NCI-H128 (cell line): ENCODE measurements around the gene NPM3.
"Not testable (repeated sequence)": the region's sequence is repeated elsewhere in the genome, so short reads cannot be mapped to it uniquely, and the experiment has no call there.

Experiments
- DNase-seq: peaks from one replicate; lab custom pipeline; 2025; ENCODE audit not compliant: unreplicated experiment; lab: John Stamatoyannopoulos, UW

NPM3 gene

GRCh38 chr10:101807158-101807557 is 23.9 kb upstream of the NPM3 start:
- DNase-seq: no peak

GRCh38 chr10:101803511-101803910 is 20.3 kb upstream of the NPM3 start:
- DNase-seq: no peak

GRCh38 chr10:101797403-101798059 is 14.3 kb upstream of the NPM3 start:
- no peak for DNase-seq

- DNase-seq: no peak
Measured at GRCh38 chr10:101793526-101793925, 10.3 kb upstream of the NPM3 start.

GRCh38 chr10:101789686-101790085 is 6.4 kb upstream of the NPM3 start:
- no peak for DNase-seq

- not testable (repeated sequence) for DNase-seq
Measured at GRCh38 chr10:101789231-101789630, 6.0 kb upstream of the NPM3 start.

- DNase-seq: no peak
Measured at GRCh38 chr10:101785801-101786200, 2.6 kb upstream of the NPM3 start.

- DNase-seq: no peak
Measured at GRCh38 chr10:101784558-101784957, 1.3 kb upstream of the NPM3 start.

- DNase-seq: no peak
Measured at GRCh38 chr10:101783736-101784118, 481 bp upstream of the NPM3 start.

GRCh38 chr10:101781984-101782810 is 1.0 kb downstream of the NPM3 start:
- DNase-seq: no peak

GRCh38 chr10:101781655-101781983 is 1.6 kb downstream of the NPM3 start:
- no peak for DNase-seq

GRCh38 chr10:101780818-101781654 is 2.2 kb downstream of the NPM3 start:
- DNase-seq: no peak

- no peak for DNase-seq
Measured at GRCh38 chr10:101780187-101780817, 2.9 kb downstream of the NPM3 start.

GRCh38 chr10:101779544-101780186 is 3.6 kb downstream of the NPM3 start:
- DNase-seq: no peak

- DNase-seq: no peak
Measured at GRCh38 chr10:101778781-101779543, 4.3 kb downstream of the NPM3 start.

GRCh38 chr10:101778151-101778780 is 5.0 kb downstream of the NPM3 start:
- DNase-seq: no peak

- no peak for DNase-seq
Measured at GRCh38 chr10:101777619-101778145, 5.6 kb downstream of the NPM3 start.

- no peak for DNase-seq
Measured at GRCh38 chr10:101776161-101776817, 7.0 kb downstream of the NPM3 start.
